Iris pigment epithelial cell (primary cell): ENCODE measurements around the gene FOXP1.

Source experiments
- DNase-seq: peaks from one replicate; pipeline ENCODE4 v3.0.0-alpha.2; 2011; ENCODE audit warnings: low read depth

FOXP1 gene

DNA sequence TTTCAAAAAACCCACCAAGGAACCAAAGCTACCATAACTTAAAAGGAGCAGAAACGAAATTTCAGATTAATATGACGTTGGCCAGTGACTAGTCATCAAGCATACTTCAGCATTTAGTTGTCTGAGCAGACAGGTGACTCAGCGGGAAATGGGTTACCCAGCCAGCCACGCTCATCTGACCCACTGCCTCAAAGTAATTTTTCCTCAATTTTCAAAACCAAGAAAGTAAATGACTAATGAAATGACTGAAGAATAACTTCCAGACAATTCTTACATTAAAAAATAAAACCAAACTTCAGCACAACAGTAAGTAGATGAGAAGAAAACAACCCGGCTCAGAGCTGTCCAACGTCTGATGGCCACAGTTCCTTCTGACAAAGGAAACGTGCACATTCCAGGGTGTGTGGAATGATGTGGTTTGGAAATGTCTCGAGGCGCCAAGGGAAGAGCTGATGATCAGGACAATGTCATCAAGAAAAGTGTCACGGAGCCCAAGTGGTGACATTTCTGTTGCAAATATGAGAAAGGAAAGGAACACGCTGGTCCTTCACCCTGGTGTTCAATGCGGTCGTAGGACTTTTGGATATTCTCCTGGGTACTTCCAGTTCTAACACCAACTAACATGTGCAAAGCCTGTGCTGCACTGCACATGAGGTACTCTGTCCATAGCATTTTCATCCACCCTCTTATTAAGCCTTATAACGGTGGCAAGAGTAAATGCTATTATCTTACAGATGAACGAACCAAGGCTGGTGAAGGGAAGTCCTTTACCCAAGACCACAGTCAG, 79.1 kb downstream of the FOXP1 start:
- peak; percentile 97 for DNase-seq

DNA sequence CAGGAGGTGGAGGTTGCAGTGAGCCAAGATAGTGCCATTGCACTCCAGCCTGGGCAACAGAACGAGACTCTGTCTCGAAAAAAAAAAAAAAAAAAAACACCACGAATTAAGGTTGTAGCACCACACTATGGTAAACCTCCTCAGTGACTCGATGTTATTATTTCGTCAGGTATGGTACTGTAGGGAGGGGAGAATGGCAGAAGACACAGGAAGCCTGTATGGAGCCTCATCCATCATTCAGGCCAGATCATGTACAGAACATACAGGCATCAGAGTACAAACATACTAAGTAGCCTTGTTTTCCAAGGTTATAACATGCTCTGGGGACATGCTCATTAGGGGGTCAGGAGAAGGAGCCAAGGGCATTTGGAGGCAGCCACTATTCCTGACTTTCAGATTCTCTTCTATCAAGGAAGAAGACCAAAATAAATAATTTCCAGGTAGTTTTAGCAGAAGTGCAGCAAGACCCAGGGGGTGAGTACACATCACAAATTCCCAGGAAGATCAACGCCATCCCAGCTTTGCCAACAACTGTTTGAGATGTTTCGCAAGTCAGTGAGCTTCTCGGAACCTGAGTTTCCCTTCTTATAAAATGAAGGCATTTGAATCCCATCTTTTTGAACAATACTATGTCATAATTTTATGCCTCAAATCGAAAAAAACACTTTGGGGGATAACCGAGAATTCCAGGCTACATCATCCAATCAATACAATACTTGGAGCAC, 79.8 kb downstream of the FOXP1 start:
- DNase-seq, result peak; percentile 89

DNA sequence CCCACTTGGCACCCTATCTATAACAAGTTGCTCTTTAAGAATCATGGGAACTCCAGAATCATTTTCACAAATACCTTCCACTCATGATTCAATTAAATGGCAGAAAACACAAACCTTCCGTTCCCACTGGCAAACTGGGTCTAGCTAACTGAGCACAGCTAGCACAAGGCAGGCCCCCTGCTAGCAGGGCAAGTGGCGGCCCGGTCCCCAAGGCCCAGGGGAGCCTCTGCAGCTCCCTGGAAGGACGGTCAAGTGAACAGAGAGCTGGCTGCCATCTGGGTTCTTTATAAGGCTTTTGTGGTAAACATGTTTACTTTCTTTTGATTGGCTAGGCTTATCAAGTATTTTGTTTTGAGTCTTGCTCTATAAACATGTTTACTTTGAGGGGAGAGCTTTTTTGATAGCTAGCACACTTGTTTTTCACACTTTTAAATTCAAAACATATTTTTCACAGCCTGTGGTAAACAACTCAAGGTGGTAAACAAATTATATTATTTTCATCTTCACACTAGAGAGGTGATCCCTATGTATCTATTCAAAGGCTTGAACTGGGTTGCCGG, 81.4 kb downstream of the FOXP1 start:
- no peak for DNase-seq

DNA sequence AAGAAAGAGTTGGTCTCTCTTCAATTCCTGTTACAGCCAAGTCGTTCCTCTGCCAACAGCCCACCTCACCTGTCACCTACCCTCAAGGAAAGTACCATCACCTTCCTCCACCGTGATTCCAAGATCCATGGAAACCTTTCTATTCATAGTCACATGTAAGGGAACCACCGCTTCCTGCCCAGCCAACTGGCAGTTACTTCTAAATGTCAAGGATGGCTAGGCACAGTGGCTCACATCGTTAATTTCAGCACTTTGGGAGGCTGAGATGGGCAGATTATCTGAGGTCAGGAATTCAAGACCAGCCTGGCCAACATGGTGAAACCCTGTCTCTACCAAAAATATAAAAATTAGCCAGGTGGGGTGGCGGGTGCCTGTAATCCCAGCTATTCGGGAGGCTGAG, 82.8 kb downstream of the FOXP1 start:
- DNase-seq, result no peak

DNA sequence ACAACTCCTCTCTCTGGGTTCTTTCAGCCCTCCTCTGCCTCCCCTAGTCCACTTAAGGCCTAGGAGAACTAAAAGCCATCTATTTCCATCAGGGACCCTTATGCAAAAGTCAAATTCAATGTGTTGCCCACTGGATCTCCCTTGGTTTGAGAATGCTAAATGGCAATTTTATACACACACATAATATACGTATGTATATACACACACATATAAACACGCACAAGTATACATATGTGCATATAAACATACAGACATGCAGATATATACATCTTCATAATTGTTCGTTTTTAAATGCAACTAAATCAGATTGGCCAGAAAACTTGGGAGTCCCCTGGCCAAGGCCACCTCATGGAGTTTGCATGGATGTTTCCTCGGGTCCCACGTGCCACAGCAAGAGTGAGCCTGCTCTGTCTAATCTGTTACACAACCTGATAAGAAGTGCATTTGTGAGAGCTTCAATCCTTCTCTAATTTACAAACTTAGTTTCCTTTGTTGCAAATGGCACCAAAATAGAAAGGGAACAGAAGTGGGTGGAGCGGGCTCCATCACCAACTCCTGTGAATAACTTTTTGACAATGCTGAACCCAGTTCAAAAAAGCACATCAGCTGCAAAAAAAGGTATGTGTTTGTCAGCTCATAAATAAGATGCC, 84.2 kb downstream of the FOXP1 start:
- no peak for DNase-seq

DNA sequence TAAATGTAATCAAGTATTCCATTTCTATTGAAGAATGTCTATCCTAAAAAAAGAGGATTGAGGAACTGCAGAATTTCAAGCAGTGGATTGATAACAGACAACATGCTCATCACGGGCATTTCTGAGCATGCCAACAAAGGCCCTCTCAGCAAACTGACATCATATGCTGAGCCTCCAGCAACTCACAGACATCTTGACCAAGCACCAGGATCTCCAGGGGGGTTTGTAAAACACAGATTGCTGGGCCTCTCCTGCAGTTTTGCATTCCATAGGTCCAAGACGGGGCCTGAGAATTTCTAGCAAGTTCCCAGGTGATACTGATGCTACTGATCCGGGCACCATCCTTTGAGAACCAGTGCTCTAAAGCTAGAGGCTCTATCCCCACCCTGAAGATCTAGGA, 85.0 kb downstream of the FOXP1 start:
- DNase-seq, result no peak

DNA sequence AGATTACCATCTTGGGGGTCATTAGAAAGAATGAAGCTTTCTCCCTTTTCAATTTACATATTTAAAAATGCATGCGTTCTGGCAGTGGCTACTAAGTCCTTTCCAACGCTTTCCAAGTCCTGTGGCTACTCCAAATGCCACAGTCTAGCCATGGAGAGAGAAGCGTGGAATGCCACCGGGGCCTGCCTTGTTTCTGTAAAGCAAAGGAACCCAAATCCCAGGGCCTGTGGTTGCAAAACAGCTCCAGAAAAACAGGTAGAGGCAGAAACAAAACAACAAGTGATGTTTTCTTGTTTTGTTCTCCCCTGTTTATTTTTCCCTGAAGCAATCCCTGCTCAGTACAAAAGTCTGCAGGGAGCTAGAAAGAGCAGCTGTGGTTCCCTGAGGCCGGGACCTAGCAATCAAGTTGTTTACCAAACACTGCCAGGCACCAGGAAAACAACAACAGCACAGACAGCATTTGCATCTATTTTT, 85.5 kb downstream of the FOXP1 start:
- no peak for DNase-seq

DNA sequence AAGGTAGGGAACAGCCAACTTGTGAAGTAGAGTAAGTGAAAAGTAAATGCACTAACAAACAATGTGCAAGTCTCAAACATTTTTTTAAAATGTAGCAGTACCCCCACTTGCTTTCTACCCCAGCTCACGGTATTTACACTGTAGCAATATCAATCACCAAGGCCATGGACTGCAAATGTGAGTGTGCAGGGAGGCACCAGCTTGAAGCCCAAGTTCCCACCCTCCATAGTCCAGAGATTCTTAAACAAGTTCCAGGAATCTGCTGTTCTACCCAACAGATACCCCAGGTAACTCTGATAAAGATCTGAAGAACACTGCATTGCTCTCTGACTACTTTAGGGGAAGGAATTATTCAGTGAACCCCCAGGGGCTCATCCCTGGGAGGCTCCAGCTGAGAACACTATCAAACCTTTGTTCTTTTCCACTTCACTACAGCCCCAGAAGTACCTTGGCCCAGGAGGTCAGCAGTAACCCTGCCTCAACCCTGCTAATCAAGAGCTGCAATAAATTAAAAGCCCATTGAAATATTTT, 86.1 kb downstream of the FOXP1 start:
- DNase-seq, result no peak

DNA sequence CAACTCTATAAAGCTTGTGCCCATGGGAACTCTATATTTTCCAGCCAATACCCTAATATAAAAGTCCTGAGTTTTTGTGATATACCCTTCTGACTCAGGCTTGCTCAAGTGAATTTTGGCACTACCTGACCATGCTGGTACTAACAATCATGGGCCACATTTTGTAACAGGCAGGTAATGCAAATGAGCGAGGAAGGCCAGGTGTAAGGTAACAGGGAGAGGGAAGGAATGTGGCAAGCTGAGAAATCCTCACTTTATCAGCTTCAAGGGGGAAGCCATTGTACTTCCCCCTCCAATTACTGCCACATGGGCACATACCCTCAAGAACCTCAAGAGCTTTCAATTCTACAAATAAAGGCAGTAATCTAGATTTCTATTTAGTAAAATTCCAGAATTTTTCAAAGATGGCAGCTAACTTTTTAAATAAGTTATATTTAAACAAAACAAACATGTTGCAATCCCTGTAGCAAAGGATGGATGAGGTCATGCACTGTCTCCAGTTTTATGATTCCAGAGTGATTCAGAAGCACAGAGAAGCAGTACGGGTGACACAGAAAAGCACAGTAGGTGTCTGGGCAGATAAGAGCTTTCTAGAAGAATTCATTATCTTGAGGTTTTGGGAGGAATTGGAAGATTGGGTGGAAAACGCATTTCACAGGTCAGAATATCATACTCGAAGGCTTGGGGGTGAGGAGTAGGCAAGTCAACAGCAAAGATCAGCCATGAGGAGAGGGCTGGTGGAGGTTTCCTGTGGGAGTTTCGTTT, 87.6 kb downstream of the FOXP1 start:
- DNase-seq, result peak; percentile 95

DNA sequence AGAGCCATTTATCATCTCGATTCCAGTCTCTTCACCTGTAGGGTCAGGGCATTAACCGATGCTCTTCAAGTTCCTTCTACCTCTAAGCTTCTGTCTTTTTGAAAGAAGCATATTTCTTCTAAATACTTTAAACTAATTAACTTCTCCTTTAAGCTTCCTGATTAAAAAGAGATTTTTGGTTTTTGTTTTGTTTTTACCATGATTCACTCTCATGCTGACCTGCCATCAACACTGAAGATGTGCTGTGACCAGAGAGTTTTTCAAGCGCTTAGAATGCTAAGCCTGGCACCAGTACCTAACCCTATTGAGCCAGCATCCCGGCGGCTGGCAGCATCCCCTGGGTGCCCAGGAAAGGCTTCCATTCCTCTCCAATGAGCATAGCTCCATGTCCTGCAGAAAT, 89.3 kb downstream of the FOXP1 start:
- DNase-seq, result no peak

DNA sequence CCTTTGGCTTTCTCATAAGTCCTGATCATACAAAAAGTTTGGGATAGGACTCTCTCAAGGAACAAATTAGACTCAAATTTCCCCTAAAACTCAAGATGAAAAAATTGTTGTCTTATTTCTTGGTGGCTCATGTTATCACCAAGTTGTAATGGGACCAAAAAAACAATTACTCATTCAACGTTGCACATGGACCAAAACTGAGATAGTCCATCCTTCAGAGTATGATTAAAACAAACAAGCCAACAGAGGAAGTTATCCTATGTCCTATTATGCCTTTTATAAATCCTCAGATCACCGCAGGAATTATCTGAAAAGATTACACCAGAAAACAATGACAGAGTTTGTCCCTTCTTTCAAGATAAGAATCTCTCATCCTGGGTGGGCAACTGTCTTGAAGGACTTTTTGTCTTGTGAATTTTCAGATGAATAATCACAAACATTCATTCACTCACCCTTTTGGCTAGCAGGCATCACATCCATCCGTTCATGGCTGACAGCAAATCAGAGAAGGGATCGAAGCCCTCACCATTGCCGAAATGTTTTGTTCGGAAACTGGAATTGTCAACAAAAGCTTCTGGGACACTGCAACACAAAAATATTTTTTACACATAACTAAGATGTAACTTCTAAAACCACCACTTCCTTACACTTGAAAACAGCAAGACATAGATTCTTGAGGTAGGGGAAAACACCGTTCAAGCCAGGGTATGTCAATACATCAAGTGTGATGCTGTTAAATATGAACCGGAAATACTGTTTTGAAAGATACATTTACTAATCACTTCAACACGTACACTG, 90.4 kb downstream of the FOXP1 start:
- DNase-seq, result no peak

DNA sequence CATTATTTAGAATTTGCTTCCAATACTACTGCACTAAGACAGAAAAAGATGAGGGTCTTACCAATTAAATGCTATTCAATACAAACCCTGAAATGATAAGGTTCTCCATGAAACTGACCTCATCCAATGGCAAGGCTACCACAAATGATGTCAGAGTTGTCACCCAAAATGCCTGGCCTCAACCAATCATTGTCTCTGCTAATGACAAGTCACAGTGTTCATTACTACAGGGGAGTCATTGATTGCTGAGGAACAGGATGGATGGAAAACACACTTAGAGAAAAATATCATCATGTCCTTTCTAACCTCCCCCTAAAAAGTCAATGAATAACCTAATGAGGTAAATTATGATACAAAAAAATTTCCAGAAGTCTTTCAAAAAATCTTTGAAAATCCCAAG, 91.0 kb downstream of the FOXP1 start:
- DNase-seq, result no peak

DNA sequence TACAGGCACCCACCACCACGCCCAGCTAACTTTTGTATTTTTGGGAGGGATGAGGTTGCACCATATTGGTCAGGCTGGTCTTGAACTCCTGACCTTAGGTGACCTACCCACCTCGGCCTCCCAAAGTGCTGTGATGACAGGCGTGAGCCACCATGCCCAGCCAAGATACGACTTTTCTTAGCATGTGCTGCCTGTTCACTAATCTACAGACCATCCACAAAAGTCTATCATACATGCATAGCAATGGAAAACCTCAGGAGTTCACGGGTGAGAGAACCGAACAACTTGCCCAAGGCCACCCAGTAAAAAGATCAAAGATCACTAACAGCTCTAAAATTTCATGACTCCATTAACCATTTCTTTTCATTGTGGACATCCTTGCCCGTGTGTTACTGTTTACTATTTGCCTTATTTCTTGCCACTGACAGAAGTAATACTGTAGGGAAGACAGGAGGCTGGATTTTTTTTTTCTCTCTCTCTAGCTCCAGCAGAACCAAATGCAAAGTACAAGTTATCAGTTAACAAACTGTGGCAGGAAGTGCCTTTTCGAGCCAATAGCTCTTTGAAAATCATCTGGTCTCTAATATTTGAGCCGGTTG, 92.3 kb downstream of the FOXP1 start:
- no peak for DNase-seq

DNA sequence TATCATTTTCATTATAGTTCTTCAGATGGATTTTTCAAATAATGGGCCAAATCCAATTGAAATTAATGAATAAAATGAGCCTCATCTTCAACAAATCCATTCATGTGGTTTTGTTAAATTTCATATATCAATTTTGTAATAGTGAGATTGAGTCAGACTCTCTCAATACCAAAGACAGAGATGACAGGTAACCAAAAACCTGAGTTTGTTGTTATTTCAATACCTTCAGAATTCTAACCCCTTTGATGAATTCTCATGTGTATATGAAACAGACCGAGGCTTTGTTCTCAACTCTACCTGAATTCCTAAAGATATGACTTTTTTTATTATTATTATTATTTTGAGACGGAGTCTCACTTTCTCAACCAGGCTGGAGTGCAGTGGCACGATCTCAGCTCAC, 92.8 kb downstream of the FOXP1 start:
- DNase-seq, result no peak

DNA sequence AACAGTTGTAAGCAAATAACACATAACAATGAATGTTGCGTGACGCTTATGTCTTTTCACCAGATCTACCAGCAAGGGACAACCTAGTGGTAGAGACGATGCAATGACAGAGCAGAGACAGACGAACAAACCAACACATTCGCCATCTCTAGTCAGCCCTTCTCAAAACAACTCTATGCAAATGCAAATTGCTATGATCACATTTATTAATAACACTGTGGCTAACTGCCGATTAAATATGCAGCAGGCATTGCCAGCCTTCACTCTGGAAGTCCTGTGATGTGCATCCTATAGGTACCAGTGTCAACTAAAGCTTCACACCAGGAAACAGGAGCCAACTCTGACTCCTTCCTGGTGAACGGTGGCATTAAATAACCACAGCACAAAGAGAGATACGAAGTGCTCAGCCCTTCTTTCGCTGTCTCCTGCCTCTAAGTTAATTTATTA, 94.2 kb downstream of the FOXP1 start:
- no peak for DNase-seq

DNA sequence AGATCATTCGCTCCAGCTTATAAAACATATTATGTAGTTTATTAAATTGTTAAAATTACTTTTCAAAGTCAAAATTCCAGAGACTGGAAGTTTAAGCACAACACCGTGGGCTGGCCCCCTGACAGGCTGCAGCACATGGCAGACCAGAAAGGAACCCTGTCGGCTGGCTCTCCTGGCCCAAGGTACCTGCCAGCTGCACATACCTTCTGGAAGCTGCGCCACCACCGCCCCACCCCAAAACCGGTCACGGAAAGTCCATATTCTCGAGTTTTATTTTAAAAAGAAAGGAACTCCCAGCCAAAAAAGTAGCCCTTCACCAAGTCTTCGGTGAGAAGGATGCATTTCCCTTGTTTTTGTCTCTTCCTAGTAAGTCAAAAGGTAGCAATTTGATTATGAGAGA, 94.6 kb downstream of the FOXP1 start:
- DNase-seq, result no peak

DNA sequence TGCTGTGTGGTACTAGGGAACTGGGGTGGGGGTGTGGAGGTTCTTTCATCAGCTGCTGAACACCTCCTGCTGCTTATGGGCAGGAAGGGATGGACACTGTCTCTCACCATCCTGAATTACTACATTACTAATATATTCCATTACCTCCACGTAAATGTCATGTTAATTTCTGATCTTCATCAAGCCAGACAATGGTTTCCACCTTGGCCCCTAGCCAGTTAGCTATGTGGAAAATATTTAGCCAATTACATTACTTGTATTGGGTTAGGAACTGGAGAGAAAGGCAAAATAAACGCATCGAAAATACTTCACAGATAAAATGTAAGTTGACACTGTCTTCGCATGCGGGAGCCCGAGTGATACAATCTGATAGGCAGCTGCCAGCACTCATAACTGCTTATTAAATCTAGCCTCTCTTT, 95.1 kb downstream of the FOXP1 start:
- no peak for DNase-seq

DNA sequence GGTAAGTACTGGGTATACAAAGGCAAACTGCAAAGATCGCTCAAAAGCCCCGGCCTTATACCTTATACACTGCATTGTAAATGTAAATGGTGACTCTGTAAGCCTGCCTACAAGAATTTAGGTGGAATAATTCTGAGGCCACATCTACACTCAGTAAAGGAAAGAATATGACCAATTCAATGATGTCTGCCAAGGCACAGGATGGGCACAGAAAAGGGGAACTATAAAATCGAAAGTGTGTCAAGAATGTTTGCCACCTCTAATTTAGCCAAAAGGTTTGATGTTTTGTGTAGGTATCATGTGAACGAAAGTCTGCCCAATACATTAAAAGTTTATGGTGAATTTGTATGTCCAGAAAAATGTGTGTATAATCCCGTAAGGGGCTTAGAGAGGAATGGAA, 96.1 kb downstream of the FOXP1 start:
- DNase-seq, result no peak

DNA sequence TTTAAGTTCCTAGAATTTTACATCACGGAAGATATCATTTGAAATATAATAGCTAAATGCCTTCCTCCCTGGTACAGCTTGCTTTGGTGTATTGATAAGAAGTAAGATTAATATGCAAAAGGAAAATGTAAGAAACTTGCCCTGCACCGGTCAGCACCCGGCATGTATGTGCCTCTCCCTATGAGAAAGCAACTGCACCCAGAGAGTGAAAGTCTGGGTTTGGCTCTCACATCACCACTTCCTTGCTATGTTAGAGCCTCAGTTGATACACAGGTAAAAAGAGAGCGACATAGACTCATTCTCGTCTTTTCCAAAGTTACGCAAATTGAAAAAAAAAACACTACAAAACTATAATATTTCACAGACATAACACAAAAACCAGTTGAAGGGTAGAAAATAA, 96.7 kb downstream of the FOXP1 start:
- no peak for DNase-seq

DNA sequence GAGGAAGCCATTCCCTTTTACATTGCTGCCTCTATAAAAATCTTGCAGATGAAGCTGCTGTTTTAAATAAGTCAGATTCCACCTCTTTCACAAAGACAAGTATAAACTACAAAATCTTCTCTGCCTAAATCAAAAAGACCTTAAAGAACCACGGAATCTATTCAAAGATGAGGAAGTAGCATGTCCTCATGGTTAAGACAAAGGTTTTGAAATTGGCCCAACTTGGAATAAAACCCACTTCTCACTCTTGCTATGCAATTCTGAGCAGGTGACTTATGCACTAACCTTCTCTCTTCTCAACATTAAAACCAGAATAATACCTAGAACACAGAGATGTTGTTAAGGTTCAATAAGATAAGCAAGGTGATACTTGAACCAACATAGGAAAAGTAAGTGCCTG, 97.6 kb downstream of the FOXP1 start:
- DNase-seq, result no peak
